Right lobe of liver (tissue), 6 donors: ENCODE data around the gene EHD1. TPM values are rescaled to one million over a fixed set of nuclear protein-coding genes. Genes with fewer than 3 reads are reported as not detected.
A peak's percentile ranks its signal among the peaks of the same experiment; 100 is the strongest.

Experiments used
- ATAC-seq, 4 donors: fragments of 200-7000 bp; cut with Tn5 transposase; one replicate each; pipeline ENCODE4 v1.9.1; 2020; ENCODE audit warnings: mild to moderate bottlenecking in 4 of 4, moderate library complexity in 4 of 4
- DNase-seq, 3 donors: peaks; one replicate each; pipeline ENCODE4 v3.0.0-alpha.2; 2020
- H3K27ac ChIP-seq, 3 donors: fragments of 200-600 bp; one replicate each; pipeline ENCODE4 v1.8.0; 2022
- H3K27me3 ChIP-seq, 2 donors: fragments of 200-600 bp; one replicate each; pipeline ENCODE4 v1.8.0; 2022
- H3K36me3 ChIP-seq, 4 donors: fragments of 200-600 bp; sonication (generic) in 1 of 4; one replicate each; pipeline versions ENCODE4 v1.5.1 to v1.8.0; 2017 to 2022; ENCODE audit warnings: control low read depth in 1 of 4
- H3K4me1 ChIP-seq, 4 donors: fragments of 200-600 bp; sonication (generic) in 1 of 4; one replicate each; pipeline versions ENCODE4 v1.5.1 to v1.8.0; 2017 to 2022; ENCODE audit warnings: control low read depth in 1 of 4
- H3K4me3 ChIP-seq, 3 donors: fragments of 200-600 bp; one replicate each; pipeline ENCODE4 v1.8.0; 2022
- H3K9me3 ChIP-seq, 4 donors: fragments of 200-600 bp; sonication (generic) in 1 of 4; one replicate each; pipeline versions ENCODE4 v1.5.1 to v1.8.0; 2017 to 2022; ENCODE audit warnings: control low read depth in 1 of 4
- CTCF ChIP-seq, 4 donors: fragments of 200-600 bp in 3 of 4; fragments of 450-650 bp in 1 of 4; IDR thresholded peaks; one replicate each; pipeline versions ENCODE4 v1.5.1 to v1.8.0; 2016 to 2022; ENCODE audit warnings: antibody characterized with exemption in 4 of 4, mild to moderate bottlenecking in 2 of 4
- POLR2A ChIP-seq: fragments of 450-650 bp; IDR thresholded peaks from one replicate; pipeline ENCODE4 v1.6.1; 2017; ENCODE audit warnings: antibody characterized with exemption, mild to moderate bottlenecking
- WGBS: methylation state at CpG from one replicate; pipeline ENCODE4 v1.1.6; 2018; ENCODE audit warnings: low coverage, low lambda C conversion rate; ENCODE audit not compliant: insufficient coverage; ENCODE audit errors: missing lambda C conversion rate; 5-methylcytosine and 5-hydroxymethylcytosine counted together
- intact Hi-C, 2 donors: fragments of 100-400 bp; cut with DNase I; formaldehyde crosslinking; loops; one replicate each; pipeline versions ENCODE4 v1.11.2 to v1.14.1; 2022
- total RNA-seq, 6 experiments: library from RNA; depleted of rRNA in 2 of 6; stranded (reverse); fragments of >200 nt in 2 of 6; fragmentation: NEBNext Ultra II Directional in 3 of 6; extraction: Animal tissue kit (Norgen Biotek cat#: 25700) in 3 of 6; gene quantifications; one replicate each; pipeline versions ENCODE4 v1.1.0 to v1.2.4, GENCODE V29; 2016 to 2023
- donor health status: DM: no; HTN: yes; CAD: no.
- donor health status: DM: no; HTN: no; CAD: no.
- donor health status: DM: no; HTN: no; CAD: no.
- donor health status: DM: no; HTN: yes; CAD: no.
- donor health status: DM: no; HTN: yes; CAD: no.

The EHD1 gene
- total RNA-seq, 6 experiments from 2014 or later = 18.8 to 36.1 (median 26.3) TPM

GRCh38 chr11:64876835-64877341 is 1.5 kb downstream of the EHD1 start:
- Histone ChIP-seq H3K9me3 (no peaks in the 10 kb centered on the region), H3K36me3 (no peaks in the 10 kb centered on the region), H3K27ac (peak overlapping the region in 2 of 3 donors; percentile 8 to 47), H3K4me1 (peaks cover 3 to 56% (median 27%) of the 10 kb centered on the region in 4 donors), H3K4me3 (peak overlapping the region; percentile 77 to 87 (median 79)), H3K27me3 (no peaks in the 10 kb centered on the region)
- ATAC-seq = no peak
- TF ChIP-seq POLR2A (no peak), CTCF (IDR thresholded peaks at IDR 0.05) (no peak)
- peak in 1 of 3 donors; percentile 54 for DNase-seq
- intact Hi-C loops = no loop called here
- 26% methylated on average over 11 of the region's 14 CpGs for WGBS

- intact Hi-C loops = no loop called here
- Histone ChIP-seq H3K27ac (peak overlapping the region in 2 of 3 donors; percentile 8 to 39), H3K4me3 (peak overlapping the region in 2 of 3 donors; percentile 77 to 87), H3K4me1 (peaks cover 3 to 62% (median 30%) of the 10 kb centered on the region in 4 donors), H3K36me3 (no peaks in the 10 kb centered on the region), H3K27me3 (no peaks in the 10 kb centered on the region), H3K9me3 (no peaks in the 10 kb centered on the region)
- no peak for TF ChIP-seq POLR2A
- TF ChIP-seq CTCF (IDR thresholded peaks at IDR 0.05) = no peak
- peak in 1 of 3 donors; percentile 57 for DNase-seq
- no peak for ATAC-seq
- WGBS = 28% methylated on average over 3 of the region's 11 CpGs
Measured at GRCh38 chr11:64876229-64876750, 2.1 kb downstream of the EHD1 start.

- Histone ChIP-seq H3K27me3 (no peaks in the 10 kb centered on the region), H3K4me3 (peak overlapping the region in 2 of 3 donors; percentile 5 to 87), H3K9me3 (no peaks in the 10 kb centered on the region), H3K4me1 (peaks cover 3 to 69% (median 34%) of the 10 kb centered on the region in 4 donors), H3K27ac (peak overlapping the region; percentile 16 to 47 (median 39)), H3K36me3 (no peaks in the 10 kb centered on the region)
- TF ChIP-seq POLR2A (no peak), CTCF (IDR thresholded peaks at IDR 0.05) (peak in 2 of 4 donors; percentile 9 to 26)
- DNase-seq (peak in 2 of 3 donors; percentile 89 to 91), ATAC-seq (peak; percentile 0 to 22 (median 4))
- intact Hi-C loops = no loop called here
- 35% methylated on average over 15 of the region's 17 CpGs for WGBS
Measured at GRCh38 chr11:64875369-64876228, 2.8 kb downstream of the EHD1 start.

GRCh38 chr11:64874308-64875240 is 3.8 kb downstream of the EHD1 start:
- ATAC-seq (no peak), DNase-seq (no peak)
- TF ChIP-seq POLR2A = no peak
- no peak for TF ChIP-seq CTCF (IDR thresholded peaks at IDR 0.05)
- H3K9me3 ChIP-seq = no peaks in the 10 kb centered on the region
- peak overlapping the region in 1 of 3 donors; percentile 39 for H3K27ac ChIP-seq
- H3K4me1 ChIP-seq = peaks cover 3 to 79% (median 40%) of the 10 kb centered on the region in 4 donors
- 74% methylated on average over 25 of the region's 29 CpGs for WGBS
- intact Hi-C loops = no loop called here
- H3K36me3 ChIP-seq = no peaks in the 10 kb centered on the region
- no peaks in the 10 kb centered on the region for H3K27me3 ChIP-seq
- H3K4me3 ChIP-seq = peak overlapping the region in 1 of 3 donors; percentile 87
